OCI-LY7 (cell line): Measurements from ENCODE around the gene PLIN1.

Experiments used
- EZH2phosphoT487 ChIP-seq: fragments of 200-600 bp; sonication (generic); IDR thresholded peaks from 2 replicates; pipeline ENCODE4 v1.6.1; 2018; ENCODE audit warnings: low read depth, borderline replicate concordance, mild to moderate bottlenecking, mixed run types, antibody characterized with exemption, low read length, moderate library complexity, mixed read lengths
- TF ChIP-seq, protein P1 (sequence below): fragments of 200-600 bp; sonication (generic); conservative IDR thresholded peaks from 2 replicates; pipeline ENCODE4 v1.5.1; 2014; ENCODE audit warnings: mild to moderate bottlenecking, antibody characterized with exemption, low read length, moderate library complexity, mixed read lengths

DNA sequence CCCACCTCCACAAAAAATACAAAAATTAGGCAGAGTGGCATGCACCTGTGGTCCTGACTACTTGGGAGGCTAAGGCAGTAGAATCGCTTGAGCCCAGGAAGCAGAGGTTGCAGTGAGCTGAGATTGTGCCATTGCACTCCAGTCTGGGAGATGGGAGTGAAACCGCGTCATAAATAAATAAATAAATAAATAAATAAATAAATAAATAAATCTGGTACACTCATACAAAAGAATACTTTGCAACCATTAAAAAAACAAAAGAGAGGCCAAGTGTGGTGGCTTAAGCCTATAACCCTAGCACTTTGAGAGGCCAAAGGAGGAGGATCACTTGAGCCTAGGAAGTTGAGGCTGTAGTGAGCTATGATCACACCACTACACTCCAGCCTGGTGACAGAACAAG is 43.9 kb upstream of the PLIN1 start:
- TF ChIP-seq, protein P1, sequence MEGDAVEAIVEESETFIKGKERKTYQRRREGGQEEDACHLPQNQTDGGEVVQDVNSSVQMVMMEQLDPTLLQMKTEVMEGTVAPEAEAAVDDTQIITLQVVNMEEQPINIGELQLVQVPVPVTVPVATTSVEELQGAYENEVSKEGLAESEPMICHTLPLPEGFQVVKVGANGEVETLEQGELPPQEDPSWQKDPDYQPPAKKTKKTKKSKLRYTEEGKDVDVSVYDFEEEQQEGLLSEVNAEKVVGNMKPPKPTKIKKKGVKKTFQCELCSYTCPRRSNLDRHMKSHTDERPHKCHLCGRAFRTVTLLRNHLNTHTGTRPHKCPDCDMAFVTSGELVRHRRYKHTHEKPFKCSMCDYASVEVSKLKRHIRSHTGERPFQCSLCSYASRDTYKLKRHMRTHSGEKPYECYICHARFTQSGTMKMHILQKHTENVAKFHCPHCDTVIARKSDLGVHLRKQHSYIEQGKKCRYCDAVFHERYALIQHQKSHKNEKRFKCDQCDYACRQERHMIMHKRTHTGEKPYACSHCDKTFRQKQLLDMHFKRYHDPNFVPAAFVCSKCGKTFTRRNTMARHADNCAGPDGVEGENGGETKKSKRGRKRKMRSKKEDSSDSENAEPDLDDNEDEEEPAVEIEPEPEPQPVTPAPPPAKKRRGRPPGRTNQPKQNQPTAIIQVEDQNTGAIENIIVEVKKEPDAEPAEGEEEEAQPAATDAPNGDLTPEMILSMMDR, result no peak
- TF ChIP-seq EZH2phosphoT487, result no peak
